Activated T-cell treated with anti-CD3 and anti-CD28 coated beads for 4 hours (primary cell): ENCODE measurements around the gene PALD1.
A peak's percentile ranks its signal among the peaks of the same experiment; 100 is the strongest.
"Not testable (repeated sequence)": the region's sequence is repeated elsewhere in the genome, so short reads cannot be mapped to it uniquely, and the experiment has no call there.

Source experiments
- DNase-seq: peaks from one replicate; pipeline ENCODE4 v3.0.0-alpha.2; 2020

The PALD1 gene

DNA sequence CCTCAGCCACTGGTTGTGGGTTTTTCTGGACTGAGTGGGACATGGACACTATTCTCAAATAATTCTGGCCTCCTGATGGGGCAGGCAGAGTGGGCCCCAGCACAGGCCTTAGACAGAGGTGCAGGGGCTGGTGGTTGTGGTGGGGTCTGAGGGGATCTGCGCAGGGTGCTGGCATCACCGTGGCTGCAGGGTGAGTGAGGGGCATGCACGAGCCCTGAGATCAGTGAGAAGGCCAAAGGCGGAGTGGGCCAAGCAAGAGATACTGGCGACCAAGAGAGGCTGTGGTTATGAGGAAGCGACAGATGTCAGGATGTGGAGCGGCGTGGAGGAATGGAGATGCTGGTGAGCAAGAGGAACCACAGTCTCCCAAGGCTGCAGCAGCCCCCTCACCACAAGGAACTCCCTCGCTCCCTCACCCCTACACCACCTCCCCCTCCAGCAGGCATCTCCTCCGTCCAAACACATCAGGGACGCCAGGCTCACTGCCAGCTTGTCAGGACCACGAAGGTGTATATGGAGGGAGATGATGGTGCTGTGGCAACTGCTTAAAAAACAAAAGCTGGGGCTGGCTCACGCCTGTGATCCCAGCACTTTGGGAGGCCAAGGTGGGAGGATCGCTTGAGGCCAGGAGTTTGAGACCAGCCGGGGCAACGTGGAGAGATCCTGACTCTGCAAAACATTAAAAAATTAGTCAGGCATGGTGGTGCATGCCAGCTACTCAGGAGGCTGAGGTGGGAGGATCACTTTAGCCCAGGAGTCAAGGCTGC lies 114.4 kb downstream of the PALD1 start:
- no peak for DNase-seq

DNA sequence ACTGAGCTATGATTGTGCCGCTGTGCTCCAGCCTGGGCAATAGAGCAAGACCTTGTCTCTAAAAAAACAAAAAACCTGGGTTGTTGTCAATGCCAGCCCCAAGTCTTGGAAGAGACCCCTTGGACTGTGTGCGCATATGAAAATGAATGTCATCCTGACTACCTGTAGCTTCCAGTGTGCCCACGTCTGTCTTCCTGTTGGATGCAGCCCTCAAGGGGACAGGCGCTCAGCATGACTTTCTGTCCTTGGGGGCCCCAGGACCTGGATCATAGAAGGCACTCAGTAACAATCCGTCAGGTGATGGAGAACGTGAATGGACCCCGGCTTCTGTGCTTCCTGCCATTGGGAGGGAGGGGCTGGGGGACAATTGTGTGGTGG lies 114.9 kb downstream of the PALD1 start:
- DNase-seq, result no peak

DNA sequence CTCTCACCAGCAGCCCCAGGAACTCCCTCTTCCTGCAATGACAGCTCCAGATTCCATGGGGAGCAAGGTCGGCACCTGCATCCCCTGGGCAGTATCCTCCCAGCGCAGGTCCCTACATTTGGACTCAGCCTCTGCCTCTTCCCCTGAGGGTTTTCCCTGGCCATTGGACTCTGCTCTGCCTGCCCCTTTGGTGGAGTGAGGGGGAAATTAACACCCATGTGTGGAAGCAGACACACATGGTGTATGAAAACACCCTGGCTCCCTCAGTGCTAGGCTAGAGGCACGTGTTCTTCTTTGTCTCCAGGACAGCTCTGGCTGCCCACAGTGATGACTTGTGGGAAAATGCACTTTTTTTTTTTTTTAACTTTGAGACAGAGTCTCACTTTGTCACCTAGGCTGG lies 115.6 kb downstream of the PALD1 start:
- DNase-seq, result no peak

DNA sequence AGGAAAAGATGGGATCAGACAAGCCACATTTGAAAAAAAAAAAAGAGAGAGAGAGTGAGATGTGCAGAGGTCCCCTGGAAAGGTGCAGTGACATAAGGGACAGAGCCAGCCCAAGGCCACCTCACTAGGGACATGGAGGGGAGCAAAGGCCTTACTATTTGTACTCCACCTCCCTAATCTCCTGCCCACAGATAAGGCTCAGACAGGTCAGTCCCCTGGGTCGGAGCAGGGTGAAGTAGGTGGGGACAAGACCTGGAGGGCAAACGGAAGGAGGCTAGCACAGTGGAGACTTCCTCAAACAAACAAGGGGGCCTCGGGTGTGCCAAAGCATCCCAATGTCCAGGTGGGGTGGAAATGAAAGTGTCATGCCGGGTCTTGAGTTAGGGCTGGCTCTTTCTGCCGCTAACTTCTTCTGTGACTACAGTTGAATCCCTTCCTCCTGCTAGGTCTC lies 117.0 kb downstream of the PALD1 start:
- no peak for DNase-seq

DNA sequence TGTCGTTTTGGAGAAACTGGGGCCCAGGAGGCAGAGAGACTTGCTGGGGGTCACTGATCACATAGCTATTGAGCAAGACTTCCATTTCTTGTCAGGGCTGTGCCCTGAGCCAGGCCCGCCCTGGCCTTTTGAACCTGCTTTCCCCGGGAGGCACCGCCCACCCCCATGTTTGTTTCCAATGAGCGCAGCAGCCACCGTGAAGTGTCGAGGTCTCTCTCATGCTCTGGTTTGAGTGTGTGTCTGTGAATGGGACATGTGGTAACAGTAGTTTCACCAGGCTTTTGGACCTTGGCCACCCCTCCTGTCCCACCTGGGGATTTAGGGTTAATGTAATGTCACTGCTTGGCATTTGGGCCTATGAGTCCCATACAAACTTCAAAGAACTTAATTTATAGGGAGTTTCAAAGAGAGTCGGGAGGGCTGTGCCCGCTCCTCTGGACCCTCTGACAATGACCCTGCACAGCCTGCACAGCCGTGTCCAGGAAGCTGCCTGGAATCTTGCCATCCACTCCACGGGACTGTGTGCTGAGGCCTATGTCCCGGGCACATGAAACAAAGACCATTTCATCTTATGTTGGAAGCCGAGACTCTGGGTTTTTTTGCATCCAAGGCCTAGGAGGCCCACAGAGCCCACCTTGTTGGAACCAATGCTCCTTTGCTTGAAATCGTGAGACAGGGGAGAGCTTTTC lies 117.7 kb downstream of the PALD1 start:
- no peak for DNase-seq

DNA sequence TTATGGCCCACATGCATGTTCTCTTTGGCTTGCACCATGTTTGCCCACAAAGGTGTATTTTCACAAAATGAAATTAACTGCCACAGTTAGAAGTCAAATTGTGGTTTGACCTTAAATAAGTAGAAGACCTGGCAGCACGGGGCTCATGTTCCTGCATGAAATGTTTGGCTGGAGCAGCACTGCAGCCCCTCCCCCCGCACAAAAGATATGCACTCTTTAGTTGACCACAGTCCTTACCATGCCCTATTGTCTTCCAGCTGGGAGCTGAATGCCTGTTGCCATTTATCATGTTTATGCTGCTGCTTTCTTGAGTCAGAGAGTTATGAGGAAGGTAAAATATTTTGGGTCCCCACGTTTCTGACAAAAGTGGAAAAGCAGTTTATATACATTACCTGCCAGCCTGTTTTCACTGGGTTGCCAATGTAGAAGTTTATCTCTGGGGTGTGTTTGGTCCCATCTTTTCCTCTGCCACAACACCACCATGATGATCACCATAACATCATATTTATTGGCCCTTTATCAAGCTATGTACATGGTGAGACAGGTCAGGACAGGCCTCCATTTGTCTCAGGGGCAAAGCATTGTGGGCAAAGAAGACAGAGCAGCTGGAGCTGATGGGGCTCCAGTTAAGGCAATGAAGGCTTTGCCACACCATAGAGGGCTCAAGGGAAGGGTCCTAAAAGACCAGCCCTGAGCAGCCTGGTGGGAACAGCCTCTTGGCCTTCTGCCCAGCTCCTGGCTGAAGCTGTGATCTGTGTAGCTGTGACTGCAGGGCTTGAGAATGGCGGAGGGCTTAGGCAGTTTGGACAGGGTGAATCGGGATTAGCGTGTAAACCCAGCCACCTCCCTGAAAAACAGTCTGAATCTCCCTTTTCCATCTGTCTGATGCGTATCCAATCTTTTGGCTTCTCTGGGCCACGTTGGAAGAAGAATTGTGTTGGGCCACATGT lies 118.6 kb downstream of the PALD1 start:
- DNase-seq, result no peak

DNA sequence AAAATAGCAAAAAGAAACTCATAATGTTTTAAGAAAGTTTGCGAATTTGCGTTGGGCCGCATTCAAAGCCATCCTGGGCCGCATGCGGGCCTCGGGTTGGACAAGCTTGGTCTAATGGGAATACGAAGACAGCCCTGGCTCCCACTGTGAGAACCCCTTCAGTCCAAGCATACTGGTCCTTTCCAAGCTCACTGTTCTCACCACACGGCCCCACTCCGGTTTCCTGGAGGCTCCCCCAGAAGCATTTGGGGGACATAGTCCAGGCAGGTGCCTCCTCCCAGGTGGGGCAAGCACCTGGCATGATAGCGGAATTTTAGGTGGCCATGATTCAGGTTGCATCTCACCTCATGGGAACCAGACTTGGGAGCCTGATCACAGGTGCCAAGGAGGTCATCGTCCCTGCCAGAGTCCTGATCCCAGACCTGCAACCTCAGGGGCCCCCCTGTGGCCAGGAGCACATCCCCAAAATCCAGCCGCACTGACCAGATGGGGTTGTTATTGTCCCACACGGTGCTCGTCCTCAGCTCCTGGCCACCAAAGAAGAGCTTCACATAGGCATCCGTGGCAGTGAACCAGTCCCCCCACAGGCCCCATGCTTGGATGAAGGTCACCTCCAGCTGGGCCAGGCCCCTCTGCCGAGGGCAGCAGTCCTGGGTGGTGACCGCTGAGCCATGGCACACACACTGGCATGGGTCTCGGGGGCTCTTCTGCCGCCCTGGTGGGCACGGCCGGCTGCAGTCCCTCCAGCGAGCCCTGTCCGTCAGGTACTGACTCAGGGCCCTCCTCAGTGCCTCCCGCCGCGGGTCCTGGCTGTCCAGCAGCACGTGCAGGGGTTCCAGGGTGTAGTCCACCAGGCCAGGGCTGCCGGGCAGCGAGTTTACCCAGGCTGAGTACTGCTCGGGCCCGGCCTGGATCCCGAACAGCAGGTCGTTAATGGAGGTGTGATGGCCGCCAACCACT lies 119.6 kb downstream of the PALD1 start:
- no peak for DNase-seq

DNA sequence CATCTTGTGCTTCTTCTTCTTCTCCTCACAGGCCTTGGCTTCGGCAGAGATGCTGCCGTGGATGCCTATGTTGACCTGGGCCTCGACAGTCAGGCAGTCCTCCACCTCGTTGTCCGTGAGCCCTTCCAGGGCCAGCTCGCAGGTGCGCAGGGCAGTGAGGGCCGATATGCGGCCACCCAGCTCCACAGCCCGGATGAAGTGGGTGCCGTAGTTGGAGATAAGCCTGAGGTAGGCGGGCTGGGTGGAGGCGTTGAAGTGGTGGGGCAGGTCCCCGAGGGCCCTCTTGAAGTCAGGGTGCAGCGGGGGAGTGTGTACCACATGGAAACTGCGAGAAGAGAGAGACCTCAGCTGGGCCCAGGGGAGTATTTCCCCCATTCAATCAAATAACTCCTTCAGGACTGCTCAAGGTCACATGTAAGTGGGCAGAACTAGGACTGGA lies 120.3 kb downstream of the PALD1 start:
- DNase-seq, result no peak

DNA sequence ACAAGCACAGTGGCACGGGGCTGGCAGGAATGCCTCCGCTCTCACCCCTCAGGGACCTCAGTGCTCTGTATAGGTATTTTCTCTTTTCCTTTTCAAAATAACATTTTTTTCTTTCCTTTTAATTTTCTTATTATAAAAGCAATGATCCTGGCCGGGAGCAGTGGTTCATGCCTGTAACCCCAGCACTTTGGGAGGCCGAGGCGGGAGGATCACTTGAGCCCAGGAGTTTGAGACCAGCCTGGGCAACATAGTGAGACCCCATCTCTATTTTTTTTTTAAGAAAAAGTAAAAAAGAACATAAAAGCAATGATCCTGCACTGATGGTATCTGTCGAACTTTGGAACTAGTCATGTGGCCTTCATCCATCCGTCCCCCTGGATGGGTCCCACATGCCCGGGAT lies 120.8 kb downstream of the PALD1 start:
- no peak for DNase-seq

DNA sequence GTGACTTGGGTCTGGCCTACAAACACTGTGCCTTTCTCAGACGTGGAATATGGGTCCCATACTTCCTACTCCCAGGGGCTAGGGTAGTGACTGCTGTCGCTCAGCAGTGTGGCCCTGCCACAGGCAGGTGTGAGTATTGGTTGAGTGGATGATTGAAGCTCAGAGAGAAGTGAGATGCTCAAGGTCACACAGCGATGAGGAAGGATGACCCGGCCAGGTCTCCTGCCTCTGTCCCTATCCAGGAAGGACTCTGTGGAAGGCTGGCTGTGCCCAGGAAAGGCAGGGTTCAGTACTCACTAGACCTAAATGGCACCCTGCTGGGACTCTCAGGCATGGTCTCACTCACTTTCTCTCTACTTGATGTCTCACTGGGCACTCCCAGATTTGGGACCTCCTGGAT lies 121.2 kb downstream of the PALD1 start:
- no peak for DNase-seq

DNA sequence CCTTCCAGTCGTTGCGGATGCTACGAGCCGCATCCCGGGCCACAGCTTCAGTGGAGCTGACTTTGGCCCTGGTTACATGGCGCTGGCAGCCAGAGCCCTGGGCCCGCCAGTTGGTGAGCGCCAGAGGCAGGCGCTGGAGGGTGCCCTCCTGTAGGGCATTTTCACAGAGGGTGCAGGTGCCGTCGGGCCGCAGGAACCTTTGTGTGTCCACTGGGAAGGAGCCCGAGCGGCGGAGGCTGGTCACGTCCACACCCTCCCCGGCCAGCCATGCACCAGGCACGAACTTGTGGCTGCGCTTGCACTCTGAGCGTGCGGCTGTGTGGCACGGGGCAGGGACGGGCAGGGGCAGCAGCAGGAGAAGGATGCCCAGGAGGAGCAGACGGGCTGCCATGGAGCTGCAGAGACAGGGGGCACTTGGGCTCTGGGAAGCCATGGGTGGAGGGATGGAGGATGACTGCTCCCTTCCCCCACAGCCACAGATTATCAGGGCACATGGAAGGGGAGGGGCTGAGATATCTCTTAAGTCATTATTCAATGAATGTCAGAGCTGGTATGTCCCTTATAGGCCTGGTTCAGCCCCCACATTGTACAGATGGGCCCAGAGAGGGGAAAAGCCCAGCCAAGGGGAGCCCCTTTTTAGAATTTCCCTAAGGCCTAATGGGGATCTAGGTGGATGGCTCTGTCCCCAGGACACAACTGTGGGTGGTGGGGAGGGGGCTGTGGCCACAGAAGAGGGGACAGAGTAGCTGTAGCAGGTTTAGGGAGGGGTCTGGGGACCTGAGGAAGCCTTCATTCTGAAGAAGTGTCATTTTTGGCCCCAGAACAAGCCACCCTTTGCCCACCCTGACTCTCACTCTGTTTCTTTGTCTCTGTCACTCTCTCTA lies 122.2 kb downstream of the PALD1 start:
- DNase-seq, result no peak

DNA sequence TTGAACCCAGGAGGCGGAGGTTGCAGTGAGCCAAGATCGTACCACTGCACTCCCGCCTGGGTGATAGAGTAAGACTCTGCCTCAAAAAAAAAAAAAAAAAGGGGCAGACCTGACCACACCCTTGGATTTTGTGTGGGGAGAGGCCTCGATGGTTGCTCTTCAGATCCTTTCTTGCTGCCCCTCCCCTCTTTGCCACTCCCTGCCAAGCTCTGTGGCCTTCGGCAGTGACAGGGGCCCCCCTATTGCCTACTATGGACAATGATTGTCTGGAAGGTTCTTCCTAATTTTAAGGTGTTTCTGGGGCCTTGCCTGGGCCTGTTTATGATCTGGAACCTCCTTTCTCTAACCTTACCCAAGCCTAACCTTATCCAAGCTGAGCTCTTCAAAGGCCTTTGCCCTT lies 123.2 kb downstream of the PALD1 start:
- DNase-seq, result no peak

DNA sequence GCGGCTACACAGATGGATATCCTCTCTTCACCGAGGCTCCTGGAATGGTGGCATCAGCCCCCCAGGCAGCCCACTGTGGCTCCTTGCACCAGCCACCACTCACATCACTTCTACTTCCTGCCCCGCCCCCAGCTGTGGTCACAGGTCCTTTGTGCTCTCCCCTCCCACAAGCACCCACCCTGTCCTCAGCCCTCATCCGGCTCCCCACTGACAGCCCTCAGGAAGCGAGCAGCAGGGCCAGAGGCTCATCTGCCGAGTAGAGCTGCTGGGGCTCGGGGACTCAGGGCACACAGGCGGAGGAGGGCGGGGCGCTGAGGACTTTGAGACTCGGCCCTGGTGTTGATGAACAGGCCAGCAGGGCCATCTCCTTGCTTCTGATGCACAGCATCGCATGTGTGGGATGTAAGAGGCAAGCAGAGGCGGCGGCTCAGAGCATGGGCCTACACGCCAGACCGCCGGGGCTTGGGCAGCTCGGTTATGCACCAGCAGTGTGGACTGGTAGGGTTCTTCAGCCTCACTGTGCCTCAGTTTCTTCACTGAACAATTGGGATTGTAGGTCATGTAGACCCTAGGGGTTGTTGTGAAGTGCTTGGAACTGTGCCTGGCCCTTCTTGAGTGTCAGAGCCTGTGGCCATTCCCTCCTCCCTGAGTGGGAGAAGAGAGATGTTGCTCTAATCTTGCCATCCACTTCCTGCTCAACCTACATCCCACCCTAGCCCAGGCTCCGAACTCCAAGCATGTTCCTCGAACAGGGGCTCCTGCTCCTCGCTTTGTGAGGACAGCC lies 124.3 kb downstream of the PALD1 start, which contains the start of gene PRF1:
TSS of gene PRF1 (minus strand) at position 77 of the 784 bp plus-strand sequence. CDS start 1,839 bp downstream, outside the sequence.
- DNase-seq, result peak; percentile 62

DNA sequence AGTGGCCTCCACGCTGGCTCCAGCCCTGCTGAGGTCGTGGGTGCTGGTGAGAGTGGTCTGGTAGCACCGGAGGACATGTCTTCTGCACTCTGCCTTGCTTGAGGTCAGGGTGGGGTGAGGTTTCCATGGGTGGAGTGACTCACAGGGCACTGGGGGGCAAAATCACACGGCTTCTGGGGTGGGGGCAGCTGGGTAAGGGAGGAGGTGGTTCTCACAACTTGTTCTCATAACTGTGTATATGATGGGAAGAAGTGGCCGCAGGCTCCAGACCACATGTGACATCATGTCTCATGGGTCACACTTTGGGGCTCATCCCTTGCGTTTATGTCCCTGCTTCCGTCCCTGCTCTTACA lies 124.9 kb downstream of the PALD1 start:
- peak; percentile 28 for DNase-seq

DNA sequence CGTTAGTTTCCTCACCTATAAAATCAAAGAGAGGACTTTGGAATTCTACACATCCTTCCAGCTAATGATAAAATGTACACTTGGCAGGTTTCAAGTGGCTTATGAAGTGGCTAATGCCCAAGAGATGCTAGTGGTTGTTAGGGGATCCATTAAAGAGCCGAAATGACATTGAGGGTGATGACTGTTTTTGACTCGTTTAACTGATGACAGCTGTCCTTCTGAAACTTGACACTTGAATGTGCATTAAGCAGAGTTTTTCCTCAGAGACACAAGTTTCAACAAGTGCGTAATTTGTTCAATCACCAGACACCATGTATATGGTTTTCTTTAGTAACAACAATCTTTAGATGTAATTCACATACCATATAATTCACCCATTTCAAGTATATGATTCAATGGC lies 125.5 kb downstream of the PALD1 start:
- DNase-seq, result no peak

DNA sequence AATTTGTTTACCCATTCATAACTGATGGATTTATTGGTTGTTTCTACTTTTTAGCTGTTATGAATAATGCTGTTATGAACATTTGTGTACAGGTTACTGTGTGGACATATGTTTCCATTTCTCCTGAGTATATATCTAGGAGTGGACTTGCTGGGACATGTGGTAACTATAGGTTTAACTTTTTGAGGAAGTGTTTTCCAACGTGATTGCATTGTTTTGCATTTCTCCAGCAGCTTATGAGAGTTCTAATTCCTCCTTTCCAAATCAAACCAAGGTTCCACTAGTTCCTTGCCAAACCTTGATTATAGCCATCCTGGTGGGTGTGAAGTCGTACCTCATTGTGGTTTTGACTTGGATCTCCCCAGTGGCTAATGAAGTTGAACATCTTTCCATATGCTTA lies 126.6 kb downstream of the PALD1 start:
- no peak for DNase-seq

DNA sequence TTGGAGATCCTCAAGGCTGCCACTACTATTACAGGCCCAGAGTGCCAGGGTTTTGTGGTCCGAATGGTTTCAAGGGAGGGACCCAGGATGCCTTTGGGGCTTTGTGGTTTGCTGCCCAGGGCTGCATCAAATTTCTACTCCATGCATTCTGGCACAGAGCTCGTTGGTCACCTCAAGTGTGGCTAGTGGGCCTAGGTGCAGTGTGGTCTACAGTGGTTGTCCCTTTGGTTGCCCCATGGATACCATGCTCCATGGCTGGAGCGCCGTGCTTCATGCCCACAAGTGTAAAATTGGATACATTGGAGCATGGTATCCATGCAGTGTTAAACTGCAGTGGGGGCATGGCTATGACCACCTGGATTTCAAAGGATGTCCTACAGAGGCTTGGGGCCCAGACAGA lies 129.4 kb downstream of the PALD1 start:
- DNase-seq, result no peak

DNA sequence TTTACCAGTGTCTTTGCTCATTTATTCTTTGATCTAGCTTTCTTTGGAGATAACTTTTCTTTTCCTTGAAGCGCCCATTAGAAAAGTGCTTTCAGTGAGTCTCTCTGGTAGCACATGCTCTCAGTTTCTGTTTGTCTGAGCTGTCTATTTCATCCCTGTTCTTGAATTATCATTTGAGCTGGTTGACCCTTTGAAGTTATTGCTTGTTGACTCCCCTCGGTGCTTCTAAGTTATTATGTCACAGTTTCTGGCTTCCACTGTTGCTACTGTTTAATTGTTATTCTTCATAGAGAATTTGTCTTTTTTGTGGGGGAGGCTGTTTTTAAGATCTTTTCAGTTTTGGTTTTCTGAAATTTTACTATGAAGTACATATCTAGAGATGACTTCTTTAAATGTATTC lies 135.4 kb downstream of the PALD1 start:
- DNase-seq, result no peak

DNA sequence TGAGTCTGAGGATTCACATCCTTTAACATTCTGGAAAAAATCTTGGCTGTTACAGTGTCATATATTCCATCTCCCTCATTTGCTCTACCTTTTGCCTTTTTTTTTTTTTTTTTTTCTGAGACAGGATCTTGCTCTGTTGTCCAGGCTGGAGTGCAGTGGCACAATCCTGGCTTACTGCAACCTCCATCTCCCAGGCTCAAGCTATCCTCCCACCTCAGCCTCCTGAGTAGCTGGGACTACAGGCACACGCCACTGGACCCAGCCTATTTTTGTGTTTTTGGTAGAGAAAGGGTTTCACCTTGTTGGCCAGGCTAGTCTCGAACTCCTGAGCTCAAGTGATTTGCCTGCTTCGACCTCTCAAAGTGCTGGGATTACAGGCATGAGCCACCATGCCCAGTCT lies 135.8 kb downstream of the PALD1 start:
- DNase-seq, result not testable (repeated sequence)

DNA sequence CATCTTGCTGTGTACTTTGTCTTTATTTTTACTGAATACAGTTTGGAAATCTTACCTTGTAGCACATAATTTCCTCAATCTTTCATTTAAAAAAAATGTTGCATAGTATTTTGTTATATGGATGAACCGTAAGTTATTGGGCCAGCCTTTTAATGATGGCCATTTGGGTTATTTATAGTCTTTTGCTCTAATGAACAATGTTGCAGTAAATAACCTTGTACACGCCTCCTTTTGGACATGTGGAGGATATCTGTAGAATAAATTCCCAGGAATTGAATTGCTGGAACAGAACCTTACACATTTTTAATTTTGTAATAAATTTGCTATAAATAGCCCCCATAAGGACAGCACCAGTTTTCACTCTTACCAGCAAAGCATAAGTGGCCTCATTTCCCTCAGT lies 136.6 kb downstream of the PALD1 start:
- DNase-seq, result no peak
